ENCODE results near the gene AQP12B. TPM values are rescaled to one million over a fixed set of nuclear protein-coding genes. Genes with fewer than 3 reads are reported as not detected.

Gene AQP12B
- total RNA-seq, 1 experiment from 2014 or later: not detected

DNA sequence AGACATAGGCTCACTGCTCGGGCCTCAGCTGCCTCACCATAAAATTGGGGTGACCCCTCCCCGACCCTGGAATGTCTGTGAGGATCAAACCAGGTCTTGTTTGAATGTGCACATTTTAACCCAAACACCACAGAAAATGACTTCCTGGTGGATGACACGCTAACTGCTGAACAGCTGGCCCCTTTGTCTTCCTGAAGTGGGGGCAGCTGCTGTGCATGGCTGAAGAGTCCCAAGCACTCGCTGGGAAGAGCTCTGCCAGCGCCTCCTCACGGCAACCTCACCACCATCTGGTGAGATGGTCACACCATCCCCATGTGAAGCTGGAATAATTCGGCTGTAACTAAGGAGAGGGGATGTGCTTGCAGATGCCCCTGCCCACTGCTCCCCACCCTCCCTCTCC, 43.0 kb upstream of the AQP12B start:
- intact Hi-C loops (cut with micrococcal nuclease; ENCODE audit: unreplicated experiment): no loop called here
- Histone ChIP-seq H3K4me1 (no peaks in the 10 kb centered on the region), H3K36me3 (ENCODE audit: control insufficient read depth, insufficient read depth, low read length) (no peaks in the 10 kb centered on the region), H3K9me3 (no peaks in the 10 kb centered on the region), H3K4me3 (ENCODE audit: low read depth, low read length) (no peak overlapping the region), H3K27me3 (replicated peaks; ENCODE audit: control insufficient read depth, insufficient read depth, low read length) (no peaks in the 10 kb centered on the region)
- no peaks in the 10 kb centered on the region for H3K9me3 Mint-ChIP-seq (ENCODE audit: unreplicated experiment)
- TF ChIP-seq, protein P1, sequence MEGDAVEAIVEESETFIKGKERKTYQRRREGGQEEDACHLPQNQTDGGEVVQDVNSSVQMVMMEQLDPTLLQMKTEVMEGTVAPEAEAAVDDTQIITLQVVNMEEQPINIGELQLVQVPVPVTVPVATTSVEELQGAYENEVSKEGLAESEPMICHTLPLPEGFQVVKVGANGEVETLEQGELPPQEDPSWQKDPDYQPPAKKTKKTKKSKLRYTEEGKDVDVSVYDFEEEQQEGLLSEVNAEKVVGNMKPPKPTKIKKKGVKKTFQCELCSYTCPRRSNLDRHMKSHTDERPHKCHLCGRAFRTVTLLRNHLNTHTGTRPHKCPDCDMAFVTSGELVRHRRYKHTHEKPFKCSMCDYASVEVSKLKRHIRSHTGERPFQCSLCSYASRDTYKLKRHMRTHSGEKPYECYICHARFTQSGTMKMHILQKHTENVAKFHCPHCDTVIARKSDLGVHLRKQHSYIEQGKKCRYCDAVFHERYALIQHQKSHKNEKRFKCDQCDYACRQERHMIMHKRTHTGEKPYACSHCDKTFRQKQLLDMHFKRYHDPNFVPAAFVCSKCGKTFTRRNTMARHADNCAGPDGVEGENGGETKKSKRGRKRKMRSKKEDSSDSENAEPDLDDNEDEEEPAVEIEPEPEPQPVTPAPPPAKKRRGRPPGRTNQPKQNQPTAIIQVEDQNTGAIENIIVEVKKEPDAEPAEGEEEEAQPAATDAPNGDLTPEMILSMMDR (IDR thresholded peaks at IDR 0.05; ENCODE audit: insufficient read depth in 1 of 2, low read depth in 1 of 2, low read length in 1 of 2, severe bottlenecking in 1 of 2, unreplicated experiment in 1 of 2): no peak
- H3K4me1 Mint-ChIP-seq (ENCODE audit: low read depth, unreplicated experiment): no peaks in the 10 kb centered on the region
- H3K4me3 Mint-ChIP-seq (ENCODE audit: unreplicated experiment): no peak overlapping the region
- H3K27me3 Mint-ChIP-seq (ENCODE audit: insufficient read depth, unreplicated experiment): no peaks in the 10 kb centered on the region
- no peak overlapping the region for H3K27ac Mint-ChIP-seq (ENCODE audit: unreplicated experiment)
- ChIA-PET CTCF (no interaction called here), POLR2A (no interaction called here)
- H3K36me3 Mint-ChIP-seq (ENCODE audit: insufficient read depth, unreplicated experiment): no peaks in the 10 kb centered on the region
- DNase-seq: no peak
- BruUV-seq (replicated peaks): no TSS peak

DNA sequence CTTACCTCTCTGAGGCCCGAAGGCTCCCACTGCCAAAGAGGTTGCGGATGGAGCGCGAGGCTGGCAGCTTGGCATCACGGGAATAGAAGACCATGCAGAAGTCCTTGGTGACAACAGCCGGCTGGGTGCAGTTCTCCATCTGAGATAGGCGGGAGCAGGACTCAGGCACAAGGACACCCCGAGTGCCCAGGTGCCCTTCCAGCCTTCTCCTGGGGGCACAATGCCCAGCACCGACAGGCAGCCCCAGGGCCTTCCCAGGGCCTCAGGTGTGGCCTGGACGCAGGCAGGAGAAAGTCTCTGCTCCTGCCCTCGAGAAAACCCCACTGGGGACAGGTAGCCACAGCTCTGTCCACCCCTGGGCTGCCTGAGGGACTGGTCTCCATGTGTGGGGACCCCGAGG, 42.6 kb upstream of the AQP12B start:
- Mint-ChIP-seq H3K36me3 (ENCODE audit: insufficient read depth, unreplicated experiment) (no peaks in the 10 kb centered on the region), H3K4me3 (ENCODE audit: unreplicated experiment) (no peak overlapping the region), H3K27ac (ENCODE audit: unreplicated experiment) (no peak overlapping the region), H3K4me1 (ENCODE audit: low read depth, unreplicated experiment) (no peaks in the 10 kb centered on the region), H3K27me3 (ENCODE audit: insufficient read depth, unreplicated experiment) (no peaks in the 10 kb centered on the region), H3K9me3 (ENCODE audit: unreplicated experiment) (no peaks in the 10 kb centered on the region)
- ChIA-PET CTCF (no interaction called here), POLR2A (no interaction called here)
- no peak overlapping the region for H3K4me3 ChIP-seq (ENCODE audit: low read depth, low read length)
- no peaks in the 10 kb centered on the region for H3K9me3 ChIP-seq
- no peak for DNase-seq
- no TSS peak for BruUV-seq (replicated peaks)
- no peaks in the 10 kb centered on the region for H3K36me3 ChIP-seq (ENCODE audit: control insufficient read depth, insufficient read depth, low read length)
- intact Hi-C loops (cut with micrococcal nuclease; ENCODE audit: unreplicated experiment): no loop called here
- no peaks in the 10 kb centered on the region for H3K27me3 ChIP-seq (replicated peaks; ENCODE audit: control insufficient read depth, insufficient read depth, low read length)
- no peaks in the 10 kb centered on the region for H3K4me1 ChIP-seq
- TF ChIP-seq, protein P1 (IDR thresholded peaks at IDR 0.05; ENCODE audit: insufficient read depth in 1 of 2, low read depth in 1 of 2, low read length in 1 of 2, severe bottlenecking in 1 of 2, unreplicated experiment in 1 of 2): no peak

DNA sequence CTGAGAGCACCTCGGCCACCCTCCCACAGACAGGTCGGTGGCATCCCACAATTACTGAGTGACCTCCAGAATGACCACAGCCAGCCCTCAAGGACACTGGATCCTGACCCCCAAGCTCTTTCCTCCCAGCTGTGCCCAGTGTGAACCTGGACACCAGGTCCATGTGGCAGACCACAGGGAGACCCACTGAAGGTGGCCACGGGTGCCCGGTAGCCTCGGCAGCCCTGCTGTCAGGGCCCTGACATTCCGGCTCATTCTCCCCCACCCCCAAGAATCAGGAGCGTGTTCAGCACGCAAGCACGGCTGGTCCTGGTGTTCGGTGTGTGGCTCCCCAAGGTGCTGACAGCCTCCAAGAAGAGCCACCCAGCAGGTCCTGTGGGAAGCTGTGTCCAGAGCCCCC, 41.7 kb upstream of the AQP12B start:
- H3K27ac Mint-ChIP-seq (ENCODE audit: unreplicated experiment): no peak overlapping the region
- H3K36me3 ChIP-seq (ENCODE audit: control insufficient read depth, insufficient read depth, low read length): no peaks in the 10 kb centered on the region
- no peaks in the 10 kb centered on the region for H3K4me1 Mint-ChIP-seq (ENCODE audit: low read depth, unreplicated experiment)
- no peaks in the 10 kb centered on the region for H3K9me3 Mint-ChIP-seq (ENCODE audit: unreplicated experiment)
- H3K9me3 ChIP-seq: no peaks in the 10 kb centered on the region
- ChIA-PET CTCF (no interaction called here), POLR2A (no interaction called here)
- TF ChIP-seq, protein P1 (IDR thresholded peaks at IDR 0.05; ENCODE audit: insufficient read depth in 1 of 2, low read depth in 1 of 2, low read length in 1 of 2, severe bottlenecking in 1 of 2, unreplicated experiment in 1 of 2): no peak
- intact Hi-C loops (cut with micrococcal nuclease; ENCODE audit: unreplicated experiment): no loop called here
- no peaks in the 10 kb centered on the region for H3K27me3 Mint-ChIP-seq (ENCODE audit: insufficient read depth, unreplicated experiment)
- no peak overlapping the region for H3K4me3 ChIP-seq (ENCODE audit: low read depth, low read length)
- BruUV-seq (replicated peaks): no TSS peak
- H3K4me3 Mint-ChIP-seq (ENCODE audit: unreplicated experiment): no peak overlapping the region
- no peaks in the 10 kb centered on the region for H3K36me3 Mint-ChIP-seq (ENCODE audit: insufficient read depth, unreplicated experiment)
- no peaks in the 10 kb centered on the region for H3K4me1 ChIP-seq
- H3K27me3 ChIP-seq (replicated peaks; ENCODE audit: control insufficient read depth, insufficient read depth, low read length): no peaks in the 10 kb centered on the region
- DNase-seq: no peak
